HCT116 (cell line): ENCODE results near the gene SSTR3.

Experiments used
- ATF3 ChIP-seq: IDR thresholded peaks from 2 replicates; pipeline ENCODE4 v1.6.1; 2012
- EZH2 ChIP-seq: fragments of 200-600 bp; sonication (generic); IDR thresholded peaks from 2 replicates; pipeline ENCODE4 v1.6.1; 2017; ENCODE audit warnings: antibody characterized with exemption, mixed run types
- EZH2phosphoT487 ChIP-seq: fragments of 200-600 bp; IDR thresholded peaks from 2 replicates; pipeline ENCODE4 v1.6.1; 2018; ENCODE audit warnings: antibody characterized with exemption, borderline replicate concordance
- FOSL1 ChIP-seq: IDR thresholded peaks from 2 replicates; pipeline ENCODE4 v1.6.1; 2012; ENCODE audit warnings: low read depth
- MAX ChIP-seq: IDR thresholded peaks from 2 replicates; pipeline ENCODE4 v1.6.1; 2012
- POLR2A ChIP-seq: IDR thresholded peaks from 2 replicates; pipeline ENCODE4 v1.7.0; 2011; ENCODE audit warnings: borderline replicate concordance; ENCODE audit not compliant: insufficient read depth, insufficient read length; ENCODE audit errors: extremely low read depth
- POLR2AphosphoS5 ChIP-seq: IDR thresholded peaks from 2 replicates; pipeline ENCODE4 v1.6.1; 2011; ENCODE audit warnings: mild to moderate bottlenecking, low read depth, low read length, moderate library complexity
- RAD21 ChIP-seq: IDR thresholded peaks from 2 replicates; pipeline ENCODE4 v1.6.1; 2012; ENCODE audit warnings: low read depth, mild to moderate bottlenecking
- REST ChIP-seq: IDR thresholded peaks from 2 replicates; pipeline ENCODE4 v1.6.1; 2012; ENCODE audit warnings: low read depth
- TCF7L2 ChIP-seq: IDR thresholded peaks from 2 replicates; pipeline ENCODE4 v1.7.0; 2011; ENCODE audit warnings: borderline replicate concordance, inconsistent platforms; ENCODE audit not compliant: insufficient read depth, insufficient read length; ENCODE audit errors: extremely low read depth
- TF ChIP-seq, protein P1 (sequence below), 3 experiments: fragments of 200-600 bp in 1 of 3; sonication (generic) in 1 of 3; IDR thresholded peaks in 2 of 3; conservative IDR thresholded peaks in 1 of 3; 2 replicates each; pipeline ENCODE4 v1.5.1; 2012 to 2017; ENCODE audit warnings: low read depth in 2 of 3, low read length in 2 of 3, antibody characterized with exemption in 1 of 3, borderline replicate concordance in 1 of 3, control low read depth in 1 of 3, mild to moderate bottlenecking in 1 of 3, mixed read lengths in 1 of 3, mixed run types in 1 of 3, moderate library complexity in 1 of 3; ENCODE audit not compliant: insufficient read depth in 1 of 3

- TF ChIP-seq, protein P1, sequence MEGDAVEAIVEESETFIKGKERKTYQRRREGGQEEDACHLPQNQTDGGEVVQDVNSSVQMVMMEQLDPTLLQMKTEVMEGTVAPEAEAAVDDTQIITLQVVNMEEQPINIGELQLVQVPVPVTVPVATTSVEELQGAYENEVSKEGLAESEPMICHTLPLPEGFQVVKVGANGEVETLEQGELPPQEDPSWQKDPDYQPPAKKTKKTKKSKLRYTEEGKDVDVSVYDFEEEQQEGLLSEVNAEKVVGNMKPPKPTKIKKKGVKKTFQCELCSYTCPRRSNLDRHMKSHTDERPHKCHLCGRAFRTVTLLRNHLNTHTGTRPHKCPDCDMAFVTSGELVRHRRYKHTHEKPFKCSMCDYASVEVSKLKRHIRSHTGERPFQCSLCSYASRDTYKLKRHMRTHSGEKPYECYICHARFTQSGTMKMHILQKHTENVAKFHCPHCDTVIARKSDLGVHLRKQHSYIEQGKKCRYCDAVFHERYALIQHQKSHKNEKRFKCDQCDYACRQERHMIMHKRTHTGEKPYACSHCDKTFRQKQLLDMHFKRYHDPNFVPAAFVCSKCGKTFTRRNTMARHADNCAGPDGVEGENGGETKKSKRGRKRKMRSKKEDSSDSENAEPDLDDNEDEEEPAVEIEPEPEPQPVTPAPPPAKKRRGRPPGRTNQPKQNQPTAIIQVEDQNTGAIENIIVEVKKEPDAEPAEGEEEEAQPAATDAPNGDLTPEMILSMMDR (IDR thresholded peaks at IDR 0.05 in 2 of 3, conservative IDR thresholded peaks at IDR 0.05 in 1 of 3; ENCODE audit: borderline replicate concordance in 1 of 3, insufficient read depth in 1 of 3, low read depth in 2 of 3, low read length in 2 of 3) = no peak
- TF ChIP-seq REST = no peak
- no peak for TF ChIP-seq MAX
- TF ChIP-seq RAD21 = no peak
- no peak for TF ChIP-seq EZH2phosphoT487
- no peak for TF ChIP-seq ATF3
- no peak for TF ChIP-seq TCF7L2
- TF ChIP-seq FOSL1 = no peak
- no peak for TF ChIP-seq POLR2A
- TF ChIP-seq EZH2 = no peak
- no peak for TF ChIP-seq POLR2AphosphoS5
Measured at GRCh38 chr22:37231406-37232139, 19.3 kb upstream of the SSTR3 start.
